ENCODE measurements around the gene C12orf76. TPM values are rescaled to one million over a fixed set of nuclear protein-coding genes. Genes with fewer than 3 reads are reported as not detected.

C12orf76 gene
- total and polyA plus RNA-seq, 10 of the 15 experiments (the other 5 are each of a cell fraction or from before 2014, with no cell fraction given), result 3.6 to 20.4 (median 10.7) TPM

DNA sequence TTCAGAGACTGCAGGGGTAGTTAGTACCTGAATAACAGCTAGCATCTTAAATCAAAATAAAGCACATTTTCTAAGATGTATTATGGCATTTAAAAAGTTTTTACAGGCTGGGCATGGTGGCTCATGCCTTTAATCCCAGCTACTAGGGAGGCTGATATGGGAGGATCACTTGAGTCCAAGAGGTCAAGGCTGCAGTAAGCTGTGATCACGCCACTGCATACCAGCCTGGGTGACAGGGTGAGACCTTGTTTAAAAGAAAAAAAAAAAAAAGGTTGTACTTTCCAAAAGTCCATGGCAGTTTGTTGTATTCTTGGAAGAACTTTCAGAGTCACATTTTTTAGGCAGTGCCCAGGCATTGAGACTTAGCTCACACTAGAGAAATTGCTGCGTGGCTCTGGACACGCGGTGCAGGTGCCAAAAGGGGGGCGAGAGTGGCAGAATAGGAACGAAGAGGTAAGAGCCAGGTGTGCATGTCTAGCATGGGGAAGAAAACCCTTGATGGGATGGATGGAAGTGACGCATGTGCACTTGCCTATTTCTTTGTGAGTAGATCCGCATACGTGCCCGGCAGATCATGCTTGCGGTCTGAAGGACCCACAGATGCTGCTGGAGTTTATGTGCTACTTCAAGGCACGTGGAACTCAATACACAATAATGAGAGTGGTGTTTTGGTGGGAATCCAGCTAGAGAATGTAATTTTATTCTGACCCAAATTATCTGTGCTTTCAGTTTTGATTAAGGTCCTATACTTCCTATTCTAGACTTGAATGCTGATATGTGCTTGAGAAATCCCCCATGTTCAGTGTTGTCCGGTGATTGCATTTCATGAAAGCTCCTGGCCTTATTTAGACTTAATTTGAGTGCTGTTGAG lies 37.2 kb downstream of the C12orf76 start:
- Histone ChIP-seq H3K4me2 (ENCODE audit: control insufficient read depth, insufficient read depth) (peak overlapping the region; percentile 91), H3K79me2 (ENCODE audit: control insufficient read depth, insufficient read depth, low read length) (peaks cover 47% of the 10 kb centered on the region), H3K4me3 (peak overlapping the region; percentile 58), H2AFZ (ENCODE audit: control insufficient read depth, low read depth, low read length) (peak overlapping the region; percentile 35), H3K9ac (ENCODE audit: control insufficient read depth, insufficient read depth, low read length) (peak overlapping the region; percentile 47), H4K20me1 (ENCODE audit: control insufficient read depth, insufficient read depth) (no peaks in the 10 kb centered on the region), H3K9me3 (replicated peaks; ENCODE audit: control insufficient read depth, insufficient read depth, low read length) (no peaks in the 10 kb centered on the region; the same call in 2 of the 3 replicates), H3K27ac (ENCODE audit: control insufficient read depth, insufficient read depth) (peak overlapping the region; percentile 83), H3K27me3 (replicated peaks in 1 of 2; ENCODE audit: control insufficient read depth in 2 of 2, insufficient read depth in 2 of 2, low read length in 1 of 2) (no peaks in the 10 kb centered on the region), H3K4me1 (ENCODE audit: control insufficient read depth, insufficient read depth, low read length) (peaks cover 47% of the 10 kb centered on the region), H3K36me3 (ENCODE audit: control insufficient read depth in 2 of 2, insufficient read depth in 2 of 2, low read length in 1 of 2) (peaks cover 1 to 22% of the 10 kb centered on the region in 2 experiments)
- DNase-seq (ENCODE audit: low read depth, low spot score) (peak; percentile 62), FAIRE-seq (peak; percentile 52), ATAC-seq (peak; percentile 83)
- in situ Hi-C loops (cut with MboI), result no loop called here
- no TSS peak for BruUV-seq (replicated peaks)
- POLR2A ChIA-PET, result interaction anchor here (0.5 to 5.1 kb wide), 9 partner anchors 9 to 420 kb away, joined by 3 to 40 read pairs (median 5); partner anchors contain the start of genes ANKRD13A and GIT2
- intact Hi-C loops (cut with micrococcal nuclease; ENCODE audit: unreplicated experiment), result no loop called here
- WGBS (ENCODE audit: insufficient coverage, insufficient replicate concordance, low lambda C conversion rate, missing lambda C conversion rate), result 1% methylated on average over 13 of the region's 13 CpGs
- RAD21 ChIA-PET (ENCODE audit: unreplicated experiment), result interaction anchor here (0.7 to 3.2 kb wide), 7 partner anchors 9 to 68 kb away, joined by 3 to 31 read pairs (median 4); partner anchors contain the start of genes ANKRD13A and GIT2
- SMC1A ChIA-PET (ENCODE audit: uncharacterized antibody, unreplicated experiment), result interaction anchor here (0.6 to 4.3 kb wide), 15 partner anchors 9 to 816 kb away, joined by 3 to 32 read pairs (median 3); partner anchors contain the start of genes ANKRD13A and GIT2
- CTCF ChIA-PET, result interaction anchor here (0.7 to 3.0 kb wide), 6 partner anchors 8 to 1047 kb away, joined by 3 to 14 read pairs (median 4); partner anchors contain the start of genes ANKRD13A and GIT2
- peak; percentile 9; the same call in 1 of the 2 replicates for TF ChIP-seq PAX5 (IDR thresholded peaks at IDR 0.05; ENCODE audit: borderline replicate concordance, low read depth, low read length)
- no peak for TF ChIP-seq CBX3 (IDR thresholded peaks at IDR 0.05; ENCODE audit: borderline replicate concordance, low read depth)
- TF ChIP-seq MTA3 (IDR thresholded peaks at IDR 0.05; ENCODE audit: borderline replicate concordance, low read length), result 0 out of 2 replicates have a peak, but pooled peaks have one; percentile 22
- TF ChIP-seq ZNF622 (IDR thresholded peaks at IDR 0.05), result no peak
- no peak for TF ChIP-seq BACH1 (IDR thresholded peaks at IDR 0.05; ENCODE audit: borderline replicate concordance)
- TF ChIP-seq, protein P1, sequence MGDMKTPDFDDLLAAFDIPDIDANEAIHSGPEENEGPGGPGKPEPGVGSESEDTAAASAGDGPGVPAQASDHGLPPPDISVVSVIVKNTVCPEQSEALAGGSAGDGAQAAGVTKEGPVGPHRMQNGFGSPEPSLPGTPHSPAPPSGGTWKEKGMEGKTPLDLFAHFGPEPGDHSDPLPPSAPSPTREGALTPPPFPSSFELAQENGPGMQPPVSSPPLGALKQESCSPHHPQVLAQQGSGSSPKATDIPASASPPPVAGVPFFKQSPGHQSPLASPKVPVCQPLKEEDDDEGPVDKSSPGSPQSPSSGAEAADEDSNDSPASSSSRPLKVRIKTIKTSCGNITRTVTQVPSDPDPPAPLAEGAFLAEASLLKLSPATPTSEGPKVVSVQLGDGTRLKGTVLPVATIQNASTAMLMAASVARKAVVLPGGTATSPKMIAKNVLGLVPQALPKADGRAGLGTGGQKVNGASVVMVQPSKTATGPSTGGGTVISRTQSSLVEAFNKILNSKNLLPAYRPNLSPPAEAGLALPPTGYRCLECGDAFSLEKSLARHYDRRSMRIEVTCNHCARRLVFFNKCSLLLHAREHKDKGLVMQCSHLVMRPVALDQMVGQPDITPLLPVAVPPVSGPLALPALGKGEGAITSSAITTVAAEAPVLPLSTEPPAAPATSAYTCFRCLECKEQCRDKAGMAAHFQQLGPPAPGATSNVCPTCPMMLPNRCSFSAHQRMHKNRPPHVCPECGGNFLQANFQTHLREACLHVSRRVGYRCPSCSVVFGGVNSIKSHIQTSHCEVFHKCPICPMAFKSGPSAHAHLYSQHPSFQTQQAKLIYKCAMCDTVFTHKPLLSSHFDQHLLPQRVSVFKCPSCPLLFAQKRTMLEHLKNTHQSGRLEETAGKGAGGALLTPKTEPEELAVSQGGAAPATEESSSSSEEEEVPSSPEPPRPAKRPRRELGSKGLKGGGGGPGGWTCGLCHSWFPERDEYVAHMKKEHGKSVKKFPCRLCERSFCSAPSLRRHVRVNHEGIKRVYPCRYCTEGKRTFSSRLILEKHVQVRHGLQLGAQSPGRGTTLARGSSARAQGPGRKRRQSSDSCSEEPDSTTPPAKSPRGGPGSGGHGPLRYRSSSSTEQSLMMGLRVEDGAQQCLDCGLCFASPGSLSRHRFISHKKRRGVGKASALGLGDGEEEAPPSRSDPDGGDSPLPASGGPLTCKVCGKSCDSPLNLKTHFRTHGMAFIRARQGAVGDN (IDR thresholded peaks at IDR 0.05), result peak; percentile 84
- TF ChIP-seq, protein P2, sequence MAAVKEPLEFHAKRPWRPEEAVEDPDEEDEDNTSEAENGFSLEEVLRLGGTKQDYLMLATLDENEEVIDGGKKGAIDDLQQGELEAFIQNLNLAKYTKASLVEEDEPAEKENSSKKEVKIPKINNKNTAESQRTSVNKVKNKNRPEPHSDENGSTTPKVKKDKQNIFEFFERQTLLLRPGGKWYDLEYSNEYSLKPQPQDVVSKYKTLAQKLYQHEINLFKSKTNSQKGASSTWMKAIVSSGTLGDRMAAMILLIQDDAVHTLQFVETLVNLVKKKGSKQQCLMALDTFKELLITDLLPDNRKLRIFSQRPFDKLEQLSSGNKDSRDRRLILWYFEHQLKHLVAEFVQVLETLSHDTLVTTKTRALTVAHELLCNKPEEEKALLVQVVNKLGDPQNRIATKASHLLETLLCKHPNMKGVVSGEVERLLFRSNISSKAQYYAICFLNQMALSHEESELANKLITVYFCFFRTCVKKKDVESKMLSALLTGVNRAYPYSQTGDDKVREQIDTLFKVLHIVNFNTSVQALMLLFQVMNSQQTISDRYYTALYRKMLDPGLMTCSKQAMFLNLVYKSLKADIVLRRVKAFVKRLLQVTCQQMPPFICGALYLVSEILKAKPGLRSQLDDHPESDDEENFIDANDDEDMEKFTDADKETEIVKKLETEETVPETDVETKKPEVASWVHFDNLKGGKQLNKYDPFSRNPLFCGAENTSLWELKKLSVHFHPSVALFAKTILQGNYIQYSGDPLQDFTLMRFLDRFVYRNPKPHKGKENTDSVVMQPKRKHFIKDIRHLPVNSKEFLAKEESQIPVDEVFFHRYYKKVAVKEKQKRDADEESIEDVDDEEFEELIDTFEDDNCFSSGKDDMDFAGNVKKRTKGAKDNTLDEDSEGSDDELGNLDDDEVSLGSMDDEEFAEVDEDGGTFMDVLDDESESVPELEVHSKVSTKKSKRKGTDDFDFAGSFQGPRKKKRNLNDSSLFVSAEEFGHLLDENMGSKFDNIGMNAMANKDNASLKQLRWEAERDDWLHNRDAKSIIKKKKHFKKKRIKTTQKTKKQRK (IDR thresholded peaks at IDR 0.05; ENCODE audit: low read depth, low read length), result no peak
- TF ChIP-seq, protein P3, sequence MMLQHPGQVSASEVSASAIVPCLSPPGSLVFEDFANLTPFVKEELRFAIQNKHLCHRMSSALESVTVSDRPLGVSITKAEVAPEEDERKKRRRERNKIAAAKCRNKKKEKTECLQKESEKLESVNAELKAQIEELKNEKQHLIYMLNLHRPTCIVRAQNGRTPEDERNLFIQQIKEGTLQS (IDR thresholded peaks at IDR 0.05; ENCODE audit: borderline replicate concordance, extremely low read depth, low read depth, low read length), result no peak
- TF ChIP-seq RAD51 (IDR thresholded peaks at IDR 0.05), result no peak
- TF ChIP-seq, protein P4, sequence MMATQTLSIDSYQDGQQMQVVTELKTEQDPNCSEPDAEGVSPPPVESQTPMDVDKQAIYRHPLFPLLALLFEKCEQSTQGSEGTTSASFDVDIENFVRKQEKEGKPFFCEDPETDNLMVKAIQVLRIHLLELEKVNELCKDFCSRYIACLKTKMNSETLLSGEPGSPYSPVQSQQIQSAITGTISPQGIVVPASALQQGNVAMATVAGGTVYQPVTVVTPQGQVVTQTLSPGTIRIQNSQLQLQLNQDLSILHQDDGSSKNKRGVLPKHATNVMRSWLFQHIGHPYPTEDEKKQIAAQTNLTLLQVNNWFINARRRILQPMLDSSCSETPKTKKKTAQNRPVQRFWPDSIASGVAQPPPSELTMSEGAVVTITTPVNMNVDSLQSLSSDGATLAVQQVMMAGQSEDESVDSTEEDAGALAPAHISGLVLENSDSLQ (IDR thresholded peaks at IDR 0.05), result no peak
- TF ChIP-seq, protein P5, sequence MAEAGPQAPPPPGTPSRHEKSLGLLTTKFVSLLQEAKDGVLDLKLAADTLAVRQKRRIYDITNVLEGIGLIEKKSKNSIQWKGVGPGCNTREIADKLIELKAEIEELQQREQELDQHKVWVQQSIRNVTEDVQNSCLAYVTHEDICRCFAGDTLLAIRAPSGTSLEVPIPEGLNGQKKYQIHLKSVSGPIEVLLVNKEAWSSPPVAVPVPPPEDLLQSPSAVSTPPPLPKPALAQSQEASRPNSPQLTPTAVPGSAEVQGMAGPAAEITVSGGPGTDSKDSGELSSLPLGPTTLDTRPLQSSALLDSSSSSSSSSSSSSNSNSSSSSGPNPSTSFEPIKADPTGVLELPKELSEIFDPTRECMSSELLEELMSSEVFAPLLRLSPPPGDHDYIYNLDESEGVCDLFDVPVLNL (IDR thresholded peaks at IDR 0.05; ENCODE audit: low read depth, low read length), result no peak

All from GM12878 (cell line).